Endothelial cell of umbilical vein (primary cell): ENCODE data around the gene PTGES2.
"Not testable (repeated sequence)": the region's sequence is repeated elsewhere in the genome, so short reads cannot be mapped to it uniquely, and the experiment has no call there.

ENCODE experiments used
- CTCF ChIP-seq, 2 donors: IDR thresholded peaks; 1 replicate in 1 of 2; 2 replicates in 1 of 2; pipeline ENCODE4 v1.5.1; 2011; ENCODE audit warnings: low read length in 2 of 2, mild to moderate bottlenecking in 2 of 2, moderate library complexity in 2 of 2, control low read depth in 1 of 2, inconsistent platforms in 1 of 2, low read depth in 1 of 2; ENCODE audit not compliant: insufficient read depth in 1 of 2; ENCODE audit errors: extremely low read depth in 1 of 2
- EZH2 ChIP-seq: IDR thresholded peaks from 2 replicates; pipeline ENCODE4 v1.6.1; 2012; ENCODE audit warnings: borderline replicate concordance, low read depth, mild to moderate bottlenecking, moderate library complexity, low read length, inconsistent platforms; ENCODE audit not compliant: severe bottlenecking

GRCh38 chr9:128111726-128112125 lies 15.8 kb downstream of the PTGES2 start:
- not testable (repeated sequence) for TF ChIP-seq CTCF (IDR thresholded peaks at IDR 0.05; ENCODE audit: extremely low read depth in 1 of 2, insufficient read depth in 1 of 2, low read depth in 1 of 2, low read length in 2 of 2); EZH2
